ENCODE results near the gene ECE2.

GRCh38 chr3:184237211-184237610, 38.6 kb upstream of the ECE2 start:
- TF ChIP-seq CTCF (conservative IDR thresholded peaks at IDR 0.05) (no peak), ZFX (IDR thresholded peaks at IDR 0.05) (no peak)
